Pancreas (tissue), 10 donors: ENCODE results near the gene CNNM4. TPM values are rescaled to one million over a fixed set of nuclear protein-coding genes. Genes with fewer than 3 reads are reported as not detected.
A peak's percentile ranks its signal among the peaks of the same experiment; 100 is the strongest.

Experiments used
- ATAC-seq, 4 donors: fragments of 200-7000 bp; cut with Tn5 transposase; one replicate each; pipeline versions ENCODE4 v1.8.0 to v1.9.1; 2020; ENCODE audit warnings: mild to moderate bottlenecking in 4 of 4, moderate library complexity in 4 of 4
- DNase-seq, 6 donors: peaks; one replicate each; pipeline ENCODE4 v3.0.0-alpha.2; 2020
- FAIRE-seq: peaks from 2 replicates; lab custom pipeline; 2012; peaks lifted over from hg19 to GRCh38; lab: Jason Lieb, UNC
- H3K27ac ChIP-seq, 4 donors: fragments of 200-600 bp; sonication (generic); 1 replicate in 3 of 4; 2 replicates in 1 of 4; pipeline versions ENCODE4 v1.5.0 to v1.8.0; 2020
- H3K27me3 ChIP-seq, 4 donors: fragments of 200-600 bp; one replicate each; pipeline ENCODE4 v1.8.0; 2021
- H3K36me3 ChIP-seq, 3 donors: fragments of 200-600 bp; sonication (generic) in 1 of 3; one replicate each; pipeline versions ENCODE4 v1.5.0 to v1.8.0; 2020 to 2021
- H3K4me1 ChIP-seq, 3 donors: fragments of 200-600 bp; one replicate each; pipeline ENCODE4 v1.8.0; 2021
- H3K4me3 ChIP-seq, 4 donors: fragments of 200-600 bp; sonication (generic) in 2 of 4; one replicate each; pipeline versions ENCODE4 v1.5.0 to v1.8.0; 2020 to 2021
- H3K9me3 ChIP-seq, 4 donors: fragments of 200-600 bp; one replicate each; pipeline ENCODE4 v1.8.0; 2021
- WGBS, 2 donors: extraction: QIAGEN DNeasy Blood & Tissue Kit; methylation state at CpG; one replicate each; pipeline ENCODE4 v1.1.7; 2013; 5-methylcytosine and 5-hydroxymethylcytosine counted together
- intact Hi-C, 3 donors: fragments of 100-400 bp; cut with DNase I; formaldehyde crosslinking; loops; one replicate each; pipeline versions ENCODE4 v1.11.1 to v1.14.2; 2022
- polyA plus RNA-seq, 2 donors: library from polyadenylated mRNA; stranded (reverse); fragments of 200-250 nt; gene quantifications; one replicate each; pipeline ENCODE4 v1.2.3, GENCODE V29; 2013
- total RNA-seq, 6 donors: library from RNA; stranded (reverse); fragmentation: NEBNext Ultra II Directional in 4 of 6; extraction: Animal tissue kit (Norgen Biotek cat#: 25700) in 4 of 6; gene quantifications; one replicate each; pipeline versions ENCODE4 v1.2.1 to v1.2.4, GENCODE V29; 2021 to 2023
- TF ChIP-seq, protein P1 (sequence below), 4 donors: fragments of 200-600 bp; sonication (generic) in 3 of 4; IDR thresholded peaks; one replicate each; pipeline versions ENCODE4 v1.5.0 to v1.8.0; 2021; ENCODE audit warnings: antibody characterized with exemption in 4 of 4
- donor health status: healthy with polysubstance abuse.
- donor health status: DM: no; HTN: no; CAD: no; lungs with moderate emphysema.
- donor health status: DM: no; HTN: no; CAD: no.
- donor health status: control.
- donor health status: control.
- donor health status: Bipolar disorder and iron deficiency.
- donor health status: DM: yes; HTN: yes; CAD: no.
- donor health status: DM: no; HTN: no; CAD: no.
- donor health status: DM: no; HTN: no; CAD: no.
- donor health status: DM: yes; HTN: yes; CAD: no.

CNNM4 gene
- total and polyA plus RNA-seq, 8 donors = 3.3 to 6.9 (median 5.5) TPM

DNA sequence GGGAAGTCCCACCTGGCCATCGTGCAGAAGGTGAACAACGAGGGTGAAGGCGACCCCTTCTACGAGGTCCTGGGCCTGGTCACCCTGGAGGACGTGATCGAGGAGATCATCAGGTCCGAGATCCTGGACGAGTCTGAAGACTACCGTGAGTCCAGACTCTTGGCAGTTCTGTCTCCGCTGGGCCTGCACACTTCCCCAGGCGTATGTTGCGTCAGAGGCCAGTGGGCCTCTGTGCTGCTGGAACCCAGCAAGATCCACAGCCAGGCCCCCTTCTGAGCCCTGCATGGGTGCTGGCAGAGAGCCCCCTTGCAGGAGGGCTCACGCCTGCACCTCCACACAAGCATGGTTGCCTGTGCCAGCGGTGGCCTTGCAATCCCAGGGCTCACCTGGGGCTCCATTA lies 64.4 kb downstream of the CNNM4 start:
- Histone ChIP-seq H3K9me3 (no peaks in the 10 kb centered on the region), H3K4me1 (peaks cover 18 to 30% (median 30%) of the 10 kb centered on the region in 3 donors), H3K27me3 (no peaks in the 10 kb centered on the region), H3K4me3 (no peak overlapping the region), H3K36me3 (peaks cover 4 to 49% (median 38%) of the 10 kb centered on the region in 3 donors), H3K27ac (no peak overlapping the region)
- TF ChIP-seq, protein P1, sequence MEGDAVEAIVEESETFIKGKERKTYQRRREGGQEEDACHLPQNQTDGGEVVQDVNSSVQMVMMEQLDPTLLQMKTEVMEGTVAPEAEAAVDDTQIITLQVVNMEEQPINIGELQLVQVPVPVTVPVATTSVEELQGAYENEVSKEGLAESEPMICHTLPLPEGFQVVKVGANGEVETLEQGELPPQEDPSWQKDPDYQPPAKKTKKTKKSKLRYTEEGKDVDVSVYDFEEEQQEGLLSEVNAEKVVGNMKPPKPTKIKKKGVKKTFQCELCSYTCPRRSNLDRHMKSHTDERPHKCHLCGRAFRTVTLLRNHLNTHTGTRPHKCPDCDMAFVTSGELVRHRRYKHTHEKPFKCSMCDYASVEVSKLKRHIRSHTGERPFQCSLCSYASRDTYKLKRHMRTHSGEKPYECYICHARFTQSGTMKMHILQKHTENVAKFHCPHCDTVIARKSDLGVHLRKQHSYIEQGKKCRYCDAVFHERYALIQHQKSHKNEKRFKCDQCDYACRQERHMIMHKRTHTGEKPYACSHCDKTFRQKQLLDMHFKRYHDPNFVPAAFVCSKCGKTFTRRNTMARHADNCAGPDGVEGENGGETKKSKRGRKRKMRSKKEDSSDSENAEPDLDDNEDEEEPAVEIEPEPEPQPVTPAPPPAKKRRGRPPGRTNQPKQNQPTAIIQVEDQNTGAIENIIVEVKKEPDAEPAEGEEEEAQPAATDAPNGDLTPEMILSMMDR (IDR thresholded peaks at IDR 0.05) = no peak
- FAIRE-seq (no peak), ATAC-seq (no peak), DNase-seq (no peak)
- intact Hi-C loops = no loop called here
- 89 to 91% methylated on average over 14 of the region's 14 CpGs for WGBS, 2 donors

DNA sequence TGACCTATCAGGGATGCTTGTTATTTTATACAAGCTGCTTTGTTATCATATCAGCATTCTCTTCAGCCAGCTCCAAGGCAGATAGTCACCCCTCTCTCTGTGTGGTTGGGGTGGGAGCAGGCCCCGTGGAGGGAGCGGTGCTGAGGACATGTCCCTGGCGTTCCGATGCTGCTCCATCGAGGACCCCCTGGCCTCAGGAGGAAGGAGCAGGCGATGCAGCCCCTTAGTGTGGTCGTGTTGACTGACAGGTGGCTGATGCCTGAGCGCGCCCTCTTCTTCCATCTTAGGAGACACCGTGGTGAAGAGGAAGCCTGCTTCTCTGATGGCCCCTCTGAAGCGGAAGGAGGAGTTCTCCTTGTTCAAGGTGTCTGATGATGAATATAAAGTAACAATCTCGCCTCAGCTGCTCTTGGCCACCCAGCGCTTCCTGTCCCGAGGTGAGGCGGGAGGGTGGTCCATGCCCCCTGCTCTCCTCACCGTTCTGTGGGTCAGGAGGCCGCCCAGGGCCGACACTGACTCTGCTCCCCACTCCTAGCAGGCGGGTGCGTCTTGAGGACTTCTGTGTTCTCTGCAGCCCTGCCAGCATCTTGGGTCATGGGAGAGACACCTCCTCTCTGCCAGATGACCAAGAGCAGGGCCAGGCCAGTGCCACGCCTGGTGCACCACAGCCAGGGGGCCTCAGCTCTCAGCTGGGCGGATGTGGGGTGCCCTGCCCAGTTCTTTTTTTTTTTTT lies 66.0 kb downstream of the CNNM4 start:
- DNase-seq = peak in 2 of 6 donors; percentile 13 to 60
- H3K27ac ChIP-seq = no peak overlapping the region
- peaks cover 4 to 57% (median 44%) of the 10 kb centered on the region in 3 donors for H3K36me3 ChIP-seq
- H3K4me1 ChIP-seq = peaks cover 11 to 22% (median 22%) of the 10 kb centered on the region in 3 donors
- H3K27me3 ChIP-seq = no peaks in the 10 kb centered on the region
- H3K4me3 ChIP-seq = no peak overlapping the region
- no peak for FAIRE-seq
- no peak for ATAC-seq
- TF ChIP-seq, protein P1 (IDR thresholded peaks at IDR 0.05) = no peak
- intact Hi-C loops = no loop called here
- WGBS, 2 donors = 90 to 95% methylated on average over 22 of the region's 22 CpGs
- no peaks in the 10 kb centered on the region for H3K9me3 ChIP-seq

DNA sequence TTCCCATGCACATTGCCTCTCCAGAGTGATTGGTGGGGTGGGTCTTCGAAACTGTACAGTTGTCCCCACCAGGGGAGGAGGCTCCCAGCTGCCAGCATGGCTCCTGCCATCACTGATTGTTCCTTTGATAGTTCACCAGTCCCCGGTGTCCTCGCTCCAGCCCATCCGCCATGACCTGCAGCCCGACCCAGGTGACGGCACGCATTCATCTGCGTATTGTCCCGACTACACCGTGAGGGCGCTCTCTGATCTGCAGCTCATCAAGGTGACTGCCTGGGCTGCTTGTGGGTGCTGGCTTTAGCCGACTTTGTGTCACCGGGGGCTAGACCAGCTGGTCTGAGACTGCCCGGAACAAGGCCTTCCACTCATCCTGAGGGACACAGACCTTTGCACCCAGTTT lies 67.7 kb downstream of the CNNM4 start:
- H3K36me3 ChIP-seq = peaks cover 4 to 57% (median 38%) of the 10 kb centered on the region in 3 donors

DNA sequence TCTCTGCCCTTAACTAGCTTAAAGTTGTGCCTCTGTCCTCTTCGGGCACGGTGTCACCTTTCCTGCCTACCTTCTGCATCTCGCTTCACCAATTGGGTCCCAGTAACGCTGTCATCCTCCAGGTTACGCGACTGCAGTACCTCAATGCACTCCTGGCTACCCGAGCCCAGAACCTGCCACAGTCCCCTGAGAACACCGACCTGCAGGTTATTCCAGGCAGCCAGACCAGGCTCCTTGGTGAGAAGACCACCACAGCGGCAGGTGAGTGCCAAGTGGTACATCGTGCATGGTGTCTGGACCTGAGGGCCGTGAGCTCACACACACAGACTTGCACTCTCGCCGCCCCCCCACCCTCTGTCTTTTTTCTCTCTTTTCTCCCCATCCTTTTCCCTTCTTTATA lies 68.2 kb downstream of the CNNM4 start:
- 94 to 95% methylated on average over 13 of the region's 13 CpGs for WGBS, 2 donors
- Histone ChIP-seq H3K9me3 (no peaks in the 10 kb centered on the region), H3K4me1 (peaks cover 31 to 37% (median 34%) of the 10 kb centered on the region in 3 donors), H3K36me3 (peaks cover 4 to 57% (median 38%) of the 10 kb centered on the region in 3 donors), H3K27ac (no peak overlapping the region), H3K4me3 (no peak overlapping the region), H3K27me3 (no peaks in the 10 kb centered on the region)
- TF ChIP-seq, protein P1 (IDR thresholded peaks at IDR 0.05) = no peak
- DNase-seq (peak in 1 of 6 donors; percentile 18), ATAC-seq (no peak), FAIRE-seq (no peak)
- intact Hi-C loops = no loop called here

More for the DNA sequence above, 67.7 kb downstream of the CNNM4 start:
- intact Hi-C loops = no loop called here
- H3K9me3 ChIP-seq = no peaks in the 10 kb centered on the region
- 94% methylated on average over 14 of the region's 14 CpGs for WGBS, 2 donors
- H3K4me1 ChIP-seq = peaks cover 27 to 37% (median 33%) of the 10 kb centered on the region in 3 donors
- FAIRE-seq (no peak), DNase-seq (peak in 2 of 6 donors; percentile 18 to 49), ATAC-seq (no peak)
- no peak overlapping the region for H3K4me3 ChIP-seq
- no peaks in the 10 kb centered on the region for H3K27me3 ChIP-seq
- no peak overlapping the region for H3K27ac ChIP-seq
- TF ChIP-seq, protein P1 (IDR thresholded peaks at IDR 0.05) = no peak

DNA sequence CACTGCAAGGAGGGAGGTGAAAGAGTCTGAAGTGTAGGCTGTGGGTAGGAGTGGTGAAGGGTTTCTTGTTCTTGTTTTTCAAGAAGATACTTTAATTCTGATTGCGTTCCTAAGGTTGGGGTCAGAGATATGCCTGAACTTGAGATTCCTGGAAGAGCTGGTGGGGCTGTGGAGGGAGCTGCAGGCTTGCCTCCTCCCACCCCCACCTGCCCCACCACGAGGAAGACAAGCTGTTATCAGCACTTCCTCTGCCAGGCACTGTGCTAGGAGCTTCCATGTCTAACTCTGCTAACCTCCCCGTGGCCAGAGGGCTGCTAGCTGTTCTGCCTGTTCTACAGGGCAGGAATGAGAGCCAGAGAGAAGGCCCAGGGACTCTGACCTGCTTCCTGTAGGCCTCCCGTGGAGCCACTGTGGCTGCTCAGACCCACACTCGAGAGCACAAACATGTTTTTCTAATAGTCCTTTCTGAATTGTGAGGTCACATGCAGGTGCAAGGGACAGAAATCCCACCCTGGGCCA lies 69.4 kb downstream of the CNNM4 start:
- TF ChIP-seq, protein P1 (IDR thresholded peaks at IDR 0.05) = no peak
- Histone ChIP-seq H3K27me3 (no peaks in the 10 kb centered on the region), H3K9me3 (no peaks in the 10 kb centered on the region), H3K4me1 (peaks cover 27 to 33% (median 31%) of the 10 kb centered on the region in 3 donors), H3K27ac (no peak overlapping the region), H3K36me3 (peaks cover 4 to 61% (median 37%) of the 10 kb centered on the region in 3 donors), H3K4me3 (no peak overlapping the region)
- FAIRE-seq = no peak
- ATAC-seq = no peak
- 57 to 62% methylated on average over 5 of the region's 5 CpGs for WGBS, 2 donors
- intact Hi-C loops = no loop called here
- peak in 1 of 6 donors; percentile 20 for DNase-seq
